GM23248 (cell line): ENCODE data around the gene CFAP74.

Experiments used
- EZH2 ChIP-seq: fragments of 200-600 bp; sonication (generic); IDR thresholded peaks from 2 replicates; pipeline ENCODE4 v1.6.1; 2018; ENCODE audit warnings: antibody characterized with exemption, mild to moderate bottlenecking; ENCODE audit not compliant: insufficient read depth, poor library complexity, severe bottlenecking
- EZH2phosphoT487 ChIP-seq: fragments of 200-600 bp; sonication (generic); IDR thresholded peaks from 2 replicates; pipeline ENCODE4 v1.6.1; 2018; ENCODE audit warnings: antibody characterized with exemption, moderate library complexity, mild to moderate bottlenecking, low read depth; ENCODE audit not compliant: insufficient read depth

DNA sequence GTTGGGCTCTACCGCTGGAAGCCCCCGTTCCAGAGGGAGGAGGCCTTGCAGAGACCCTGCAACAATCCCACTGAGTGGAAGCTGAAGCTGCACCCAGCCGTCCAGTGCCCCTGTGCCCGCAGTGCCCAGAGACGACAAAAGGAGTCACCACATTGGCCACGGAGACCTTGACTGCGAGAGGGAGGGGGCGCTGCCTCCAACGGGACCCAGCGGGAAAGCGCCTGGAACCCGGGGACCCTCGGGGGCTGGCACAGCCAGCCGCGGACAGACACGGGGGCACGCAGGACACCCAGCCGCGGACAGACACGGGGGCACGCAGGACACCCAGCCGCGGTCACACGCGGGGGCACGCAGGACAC is 22.5 kb downstream of the CFAP74 start:
- no peak for TF ChIP-seq EZH2phosphoT487
- no peak for TF ChIP-seq EZH2
